Osteoblast (primary cell): ENCODE results near the gene OR10A4. TPM values are rescaled to one million over a fixed set of nuclear protein-coding genes. Genes with fewer than 3 reads are reported as not detected.
"Not testable (repeated sequence)": the region's sequence is repeated elsewhere in the genome, so short reads cannot be mapped to it uniquely, and the experiment has no call there.

Experiments used
- DNase-seq: peaks from one replicate; pipeline ENCODE4 v3.0.0; 2011; ENCODE audit warnings: low spot score, mixed read lengths; ENCODE audit not compliant: insufficient read length; ENCODE audit errors: missing footprints
- H2AFZ ChIP-seq: 2 replicates; pipeline ENCODE4 v1.6.0; 2011; ENCODE audit warnings: mild to moderate bottlenecking, low read length
- H3K27ac ChIP-seq: 2 replicates; pipeline ENCODE4 v1.5.1; 2011; ENCODE audit warnings: mild to moderate bottlenecking, low read depth, low read length, moderate library complexity
- H3K27me3 ChIP-seq: 2 replicates; pipeline ENCODE4 v1.6.0; 2012; ENCODE audit warnings: mild to moderate bottlenecking, control low read depth, inconsistent platforms, low read length, moderate library complexity; ENCODE audit not compliant: insufficient read depth
- H3K36me3 ChIP-seq: 2 replicates; pipeline ENCODE4 v1.5.1; 2011; ENCODE audit warnings: mild to moderate bottlenecking, low read length, control low read depth, moderate library complexity; ENCODE audit not compliant: insufficient read depth
- H3K4me1 ChIP-seq: 2 replicates; pipeline ENCODE4 v1.5.1; 2011; ENCODE audit warnings: mild to moderate bottlenecking, low read length, control low read depth, moderate library complexity; ENCODE audit not compliant: insufficient read depth
- H3K4me2 ChIP-seq: 2 replicates; pipeline ENCODE4 v1.6.0; 2011; ENCODE audit warnings: mild to moderate bottlenecking, low read length; ENCODE audit not compliant: insufficient read depth
- H3K4me3 ChIP-seq: fragments of 200-600 bp; sonication (generic); 3 replicates; pipeline ENCODE4 v1.5.1; 2012; ENCODE audit warnings: mild to moderate bottlenecking, low read length, inconsistent platforms; ENCODE audit not compliant: insufficient read depth
- H3K79me2 ChIP-seq: 2 replicates; pipeline ENCODE4 v1.6.0; 2012; ENCODE audit warnings: mild to moderate bottlenecking, low read length, control low read depth, inconsistent platforms; ENCODE audit not compliant: insufficient read depth
- H3K9me3 ChIP-seq: 2 replicates; pipeline ENCODE4 v1.5.1; 2011; ENCODE audit warnings: low read depth, low read length, control low read depth
- H4K20me1 ChIP-seq: 2 replicates; pipeline ENCODE4 v1.6.0; 2012; ENCODE audit warnings: mild to moderate bottlenecking, low read length, control low read depth; ENCODE audit not compliant: insufficient read depth
- CTCF ChIP-seq: IDR thresholded peaks from 2 replicates; pipeline ENCODE4 v1.5.1; 2011; ENCODE audit warnings: mild to moderate bottlenecking, low read depth, low read length, moderate library complexity; ENCODE audit errors: extremely low read depth
- total RNA-seq: library from RNA; depleted of rRNA; stranded (reverse); fragments of >200 nt; gene quantifications from 2 replicates; pipeline ENCODE4 v1.2.3, GENCODE V29; 2012

OR10A4 gene
- total RNA-seq, 1 donor = not detected

- no peak overlapping the region for H3K4me3 ChIP-seq
- H2AFZ ChIP-seq = no peak overlapping the region
- H3K79me2 ChIP-seq = no peaks in the 10 kb centered on the region
- H3K4me2 ChIP-seq = no peak overlapping the region
- H3K27ac ChIP-seq = no peak overlapping the region
- H3K4me1 ChIP-seq = no peaks in the 10 kb centered on the region
- no peak for TF ChIP-seq CTCF
- DNase-seq = no peak
- no peaks in the 10 kb centered on the region for H3K36me3 ChIP-seq
- H4K20me1 ChIP-seq = no peaks in the 10 kb centered on the region
- H3K27me3 ChIP-seq = no peaks in the 10 kb centered on the region
- H3K9me3 ChIP-seq = no peaks in the 10 kb centered on the region
These were observed 25.9 kb upstream of the OR10A4 start for GRCh38 chr11:6850526-6850925.

GRCh38 chr11:6854801-6855200 lies 21.6 kb upstream of the OR10A4 start:
- not testable (repeated sequence) for DNase-seq, H3K4me2 ChIP-seq, H2AFZ ChIP-seq, H3K4me1 ChIP-seq, H3K4me3 ChIP-seq, H3K79me2 ChIP-seq, H3K36me3 ChIP-seq, H3K27me3 ChIP-seq, H3K9me3 ChIP-seq, H4K20me1 ChIP-seq, H3K27ac ChIP-seq

- H4K20me1 ChIP-seq = no peaks in the 10 kb centered on the region
- H3K27ac ChIP-seq = no peak overlapping the region
- H3K79me2 ChIP-seq = no peaks in the 10 kb centered on the region
- H3K36me3 ChIP-seq = no peaks in the 10 kb centered on the region
- H3K4me3 ChIP-seq = no peak overlapping the region
- no peaks in the 10 kb centered on the region for H3K9me3 ChIP-seq
- no peak overlapping the region for H3K4me2 ChIP-seq
- TF ChIP-seq CTCF = no peak
- no peaks in the 10 kb centered on the region for H3K27me3 ChIP-seq
- DNase-seq = no peak
- H3K4me1 ChIP-seq = no peaks in the 10 kb centered on the region
- no peak overlapping the region for H2AFZ ChIP-seq
These were observed 20.4 kb upstream of the OR10A4 start for GRCh38 chr11:6855971-6856541.

- DNase-seq = peak; percentile 27
These were observed 19.6 kb upstream of the OR10A4 start for GRCh38 chr11:6856871-6857270.

More at GRCh38 chr11:6856871-6857270, 19.6 kb upstream of the OR10A4 start:
- Histone ChIP-seq H3K9me3 (no peaks in the 10 kb centered on the region), H3K4me1 (no peaks in the 10 kb centered on the region), H4K20me1 (no peaks in the 10 kb centered on the region), H3K79me2 (no peaks in the 10 kb centered on the region), H3K27ac (no peak overlapping the region), H3K27me3 (no peaks in the 10 kb centered on the region), H2AFZ (no peak overlapping the region), H3K36me3 (no peaks in the 10 kb centered on the region), H3K4me3 (no peak overlapping the region), H3K4me2 (no peak overlapping the region)
- TF ChIP-seq CTCF = no peak
